WI38 (cell line): Measurements from ENCODE around the gene RNU2-63P.
"Not testable (repeated sequence)": the region's sequence is repeated elsewhere in the genome, so short reads cannot be mapped to it uniquely, and the experiment has no call there.

ENCODE experiments used
- H3K4me3 ChIP-seq: 2 replicates; pipeline ENCODE4 v1.5.1; 2011; ENCODE audit warnings: low read depth, mild to moderate bottlenecking, control low read depth, low read length
- TF ChIP-seq, protein P1 (sequence below): IDR thresholded peaks from 2 replicates; pipeline ENCODE4 v1.5.1; 2012; ENCODE audit warnings: low read depth, mild to moderate bottlenecking, control low read depth, low read length

Gene RNU2-63P

GRCh38 chr2:88016960-88017779 lies 823 bp upstream of the RNU2-63P start:
- H3K4me3 ChIP-seq = peak overlapping the region; percentile 57
- TF ChIP-seq, protein P1, sequence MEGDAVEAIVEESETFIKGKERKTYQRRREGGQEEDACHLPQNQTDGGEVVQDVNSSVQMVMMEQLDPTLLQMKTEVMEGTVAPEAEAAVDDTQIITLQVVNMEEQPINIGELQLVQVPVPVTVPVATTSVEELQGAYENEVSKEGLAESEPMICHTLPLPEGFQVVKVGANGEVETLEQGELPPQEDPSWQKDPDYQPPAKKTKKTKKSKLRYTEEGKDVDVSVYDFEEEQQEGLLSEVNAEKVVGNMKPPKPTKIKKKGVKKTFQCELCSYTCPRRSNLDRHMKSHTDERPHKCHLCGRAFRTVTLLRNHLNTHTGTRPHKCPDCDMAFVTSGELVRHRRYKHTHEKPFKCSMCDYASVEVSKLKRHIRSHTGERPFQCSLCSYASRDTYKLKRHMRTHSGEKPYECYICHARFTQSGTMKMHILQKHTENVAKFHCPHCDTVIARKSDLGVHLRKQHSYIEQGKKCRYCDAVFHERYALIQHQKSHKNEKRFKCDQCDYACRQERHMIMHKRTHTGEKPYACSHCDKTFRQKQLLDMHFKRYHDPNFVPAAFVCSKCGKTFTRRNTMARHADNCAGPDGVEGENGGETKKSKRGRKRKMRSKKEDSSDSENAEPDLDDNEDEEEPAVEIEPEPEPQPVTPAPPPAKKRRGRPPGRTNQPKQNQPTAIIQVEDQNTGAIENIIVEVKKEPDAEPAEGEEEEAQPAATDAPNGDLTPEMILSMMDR = no peak

DNA sequence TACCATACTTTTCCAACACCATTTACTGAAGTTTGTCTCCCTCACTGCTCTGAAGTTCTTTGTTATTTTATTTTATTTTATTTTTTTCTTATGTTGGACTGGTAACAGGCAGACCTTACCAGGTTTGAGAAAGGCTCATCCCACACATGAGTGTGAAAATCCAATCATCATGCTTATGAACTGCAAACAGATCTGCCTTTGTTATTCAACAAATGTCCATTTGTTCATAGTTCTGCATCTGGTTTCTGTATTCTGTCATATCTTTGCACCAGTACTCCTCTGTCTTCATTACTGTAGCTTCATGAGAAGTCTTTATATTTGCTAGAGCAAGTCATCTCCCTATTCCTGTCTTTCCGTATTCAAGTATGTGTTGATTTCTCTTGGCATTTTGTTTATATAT lies 5.3 kb downstream of the RNU2-63P start:
- TF ChIP-seq, protein P1 = no peak
- no peak overlapping the region for H3K4me3 ChIP-seq

- TF ChIP-seq, protein P1 = no peak
- no peak overlapping the region for H3K4me3 ChIP-seq
Observed at GRCh38 chr2:88010136-88010535, 6.2 kb downstream of the RNU2-63P start.

DNA sequence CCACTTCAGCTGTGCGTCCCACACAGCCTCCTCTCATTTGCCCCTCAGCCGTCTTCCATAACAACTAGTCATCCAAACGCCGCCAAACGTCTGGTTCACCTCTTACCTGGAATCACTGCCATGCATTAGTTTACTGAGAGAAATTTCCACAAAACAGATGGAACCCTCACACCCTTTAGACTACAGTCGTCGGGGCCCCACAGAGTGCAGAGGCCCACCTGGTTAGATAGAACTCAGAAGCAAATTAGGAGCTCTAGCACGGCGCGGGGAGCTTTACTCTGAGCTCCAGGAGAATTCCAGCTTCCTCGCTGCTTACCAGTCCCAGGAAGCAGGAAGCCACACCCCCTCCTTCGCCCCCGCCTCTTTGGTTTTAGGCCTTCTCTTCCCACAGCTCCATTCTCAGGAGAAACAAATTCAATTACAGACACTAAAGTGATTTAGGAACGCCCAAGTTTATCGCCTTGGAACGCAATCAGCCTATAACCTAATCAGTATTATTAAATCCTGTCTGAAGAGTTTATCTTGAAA lies 9.4 kb downstream of the RNU2-63P start:
- H3K4me3 ChIP-seq = no peak overlapping the region
- TF ChIP-seq, protein P1 = no peak

DNA sequence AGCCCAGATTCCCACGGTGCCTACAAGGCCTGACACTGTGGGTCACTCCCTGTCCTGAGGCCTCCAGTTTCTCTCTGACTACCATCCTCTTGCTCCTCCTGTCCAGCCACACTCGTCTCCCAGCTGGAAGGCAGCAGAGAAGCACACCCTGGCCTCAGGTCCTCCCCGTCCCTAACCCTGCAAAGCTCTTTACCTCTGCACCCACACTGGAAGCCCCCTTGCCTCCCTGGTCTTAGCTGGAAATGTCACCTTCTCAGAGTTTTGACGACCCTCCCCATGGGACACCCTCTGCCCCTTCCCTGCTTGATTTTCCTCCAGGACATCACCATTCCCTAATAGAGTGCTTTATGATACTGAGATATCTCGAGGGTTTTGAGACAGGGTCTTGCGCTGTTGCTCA lies 10.6 kb downstream of the RNU2-63P start:
- H3K4me3 ChIP-seq = no peak overlapping the region
- TF ChIP-seq, protein P1 = no peak

DNA sequence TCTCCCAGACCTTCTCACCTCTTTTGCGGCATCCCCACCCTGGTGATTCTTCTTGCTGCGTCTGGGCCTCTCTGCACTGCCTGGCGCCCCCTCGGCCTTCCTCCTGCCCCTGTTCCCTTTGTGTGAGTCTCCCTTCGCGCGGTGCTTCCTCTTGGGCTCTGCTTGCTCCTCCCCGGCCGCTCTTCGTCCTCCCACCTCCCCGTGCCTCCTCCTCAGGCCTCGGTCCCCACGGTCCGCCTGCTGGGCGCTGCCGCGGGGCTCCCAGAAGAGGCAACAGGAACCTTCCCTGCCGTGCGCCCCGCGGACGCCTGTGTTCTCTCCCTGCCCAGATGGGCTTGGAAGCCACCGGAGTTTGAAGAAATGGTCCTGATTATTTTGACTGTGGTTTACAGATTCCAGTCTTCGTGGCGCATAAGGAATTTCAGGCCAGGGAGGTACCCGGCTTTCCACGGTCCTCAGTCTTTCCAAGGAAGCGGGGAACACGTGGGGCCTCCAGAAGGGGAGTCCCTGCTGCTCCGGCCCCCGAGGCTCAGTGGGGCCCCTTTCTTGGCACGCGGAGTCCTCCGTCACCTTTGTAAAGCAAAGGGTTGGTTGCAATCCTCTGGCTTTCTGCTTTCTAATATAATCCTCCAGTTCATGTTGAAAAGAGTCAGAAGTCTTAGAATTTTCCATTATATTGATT lies 13.1 kb downstream of the RNU2-63P start:
- H3K4me3 ChIP-seq = no peak overlapping the region; the same call in 1 of the 2 replicates

DNA sequence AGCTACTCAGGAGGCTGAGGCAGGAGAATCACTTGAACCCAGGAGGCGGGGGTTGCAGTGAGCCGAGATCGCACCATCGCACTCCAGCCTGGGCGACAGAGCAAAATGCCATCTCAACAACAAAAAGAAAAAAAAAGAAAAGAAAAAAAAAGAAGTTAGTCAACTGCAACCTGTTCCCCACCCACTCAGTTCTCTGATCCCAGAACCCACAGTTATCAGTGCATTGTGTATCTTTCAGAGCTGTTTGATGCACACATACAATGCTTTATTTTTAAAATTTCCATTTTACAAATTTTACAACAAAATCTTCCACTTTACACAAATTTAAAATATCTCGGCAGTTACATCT lies 14.0 kb downstream of the RNU2-63P start:
- TF ChIP-seq, protein P1 = no peak
- H3K4me3 ChIP-seq = no peak overlapping the region

More for the DNA sequence above, 13.1 kb downstream of the RNU2-63P start:
- TF ChIP-seq, protein P1 = no peak

DNA sequence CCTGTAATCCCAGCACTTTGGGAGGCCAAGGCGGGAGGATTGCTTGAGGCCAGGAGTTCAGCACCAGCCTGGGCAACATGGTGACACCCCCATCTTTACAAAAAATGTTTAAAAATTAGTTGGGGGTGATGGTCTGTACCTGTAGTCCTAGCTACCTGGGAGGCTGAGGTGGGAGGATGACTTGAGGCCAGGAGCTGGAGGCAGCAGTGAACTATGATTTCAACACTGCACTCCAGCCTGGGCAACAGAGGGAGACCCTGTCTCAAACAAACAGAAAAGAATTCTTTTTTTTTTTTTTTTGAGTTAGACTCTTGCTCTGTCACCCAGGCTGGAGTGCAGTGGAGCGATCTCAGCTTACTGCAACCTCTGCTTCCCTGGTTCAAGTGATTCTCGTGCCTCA lies 15.9 kb downstream of the RNU2-63P start:
- H3K4me3 ChIP-seq = not testable (repeated sequence)
